ENCODE results near the gene ACAP2. TPM values are rescaled to one million over a fixed set of nuclear protein-coding genes. Genes with fewer than 3 reads are reported as not detected.

ACAP2 gene
- total and polyA plus RNA-seq, 9 donors, result 13.8 to 33.7 (median 18.7) TPM

GRCh38 chr3:195249858-195250464 is 192.9 kb downstream of the ACAP2 start:
- Histone ChIP-seq H3K27ac (ENCODE audit: low read length) (no peak overlapping the region), H3K27me3 (ENCODE audit: control insufficient read depth, insufficient read depth, low read length) (no peaks in the 10 kb centered on the region), H3K36me3 (ENCODE audit: control insufficient read depth, insufficient read depth, low read length) (no peaks in the 10 kb centered on the region), H3K4me3 (ENCODE audit: low read length) (no peak overlapping the region), H3K4me1 (ENCODE audit: control insufficient read depth, insufficient read depth, low read length) (peaks cover 37% of the 10 kb centered on the region), H3K9me3 (replicated peaks; ENCODE audit: control insufficient read depth, low read depth, low read length) (no peaks in the 10 kb centered on the region)
- no peak for DNase-seq
- WGBS (ENCODE audit: insufficient coverage), result 87% methylated on average over 11 of the region's 11 CpGs

- peaks cover 33% of the 10 kb centered on the region for H3K4me1 ChIP-seq (ENCODE audit: control insufficient read depth, insufficient read depth, low read length)
- 94% methylated on average over 17 of the region's 21 CpGs for WGBS (ENCODE audit: insufficient coverage)
- no peaks in the 10 kb centered on the region for H3K9me3 ChIP-seq (replicated peaks; ENCODE audit: control insufficient read depth, low read depth, low read length)
- H3K36me3 ChIP-seq (ENCODE audit: control insufficient read depth, insufficient read depth, low read length), result no peaks in the 10 kb centered on the region
- no peak overlapping the region for H3K27ac ChIP-seq (ENCODE audit: low read length)
- H3K27me3 ChIP-seq (ENCODE audit: control insufficient read depth, insufficient read depth, low read length), result no peaks in the 10 kb centered on the region
- H3K4me3 ChIP-seq (ENCODE audit: low read length), result no peak overlapping the region
- DNase-seq, result no peak
These were observed 193.6 kb downstream of the ACAP2 start for GRCh38 chr3:195249057-195249770.

GRCh38 chr3:195248281-195248680 is 194.5 kb downstream of the ACAP2 start:
- WGBS (ENCODE audit: insufficient coverage), result 100% methylated on average over 2 of the region's 8 CpGs

GRCh38 chr3:195247863-195248189 is 195.0 kb downstream of the ACAP2 start:
- DNase-seq, result no peak
- no CpG with 5 or more reads among the region's 8 CpGs for WGBS (ENCODE audit: insufficient coverage)
- Histone ChIP-seq H3K4me1 (ENCODE audit: control insufficient read depth, insufficient read depth, low read length) (peaks cover 19% of the 10 kb centered on the region), H3K27me3 (ENCODE audit: control insufficient read depth, insufficient read depth, low read length) (no peaks in the 10 kb centered on the region), H3K36me3 (ENCODE audit: control insufficient read depth, insufficient read depth, low read length) (no peaks in the 10 kb centered on the region), H3K27ac (ENCODE audit: low read length) (no peak overlapping the region), H3K9me3 (replicated peaks; ENCODE audit: control insufficient read depth, low read depth, low read length) (no peaks in the 10 kb centered on the region), H3K4me3 (ENCODE audit: low read length) (no peak overlapping the region)

More at GRCh38 chr3:195248281-195248680, 194.5 kb downstream of the ACAP2 start:
- Histone ChIP-seq H3K4me3 (ENCODE audit: low read length) (no peak overlapping the region), H3K27me3 (ENCODE audit: control insufficient read depth, insufficient read depth, low read length) (no peaks in the 10 kb centered on the region), H3K27ac (ENCODE audit: low read length) (no peak overlapping the region), H3K9me3 (replicated peaks; ENCODE audit: control insufficient read depth, low read depth, low read length) (no peaks in the 10 kb centered on the region), H3K36me3 (ENCODE audit: control insufficient read depth, insufficient read depth, low read length) (no peaks in the 10 kb centered on the region), H3K4me1 (ENCODE audit: control insufficient read depth, insufficient read depth, low read length) (peaks cover 24% of the 10 kb centered on the region)
- no peak for DNase-seq

GRCh38 chr3:195247086-195247862 is 195.5 kb downstream of the ACAP2 start:
- no peak overlapping the region for H3K4me3 ChIP-seq (ENCODE audit: low read length)
- H3K4me1 ChIP-seq (ENCODE audit: control insufficient read depth, insufficient read depth, low read length), result peaks cover 17% of the 10 kb centered on the region
- DNase-seq, result no peak
- H3K36me3 ChIP-seq (ENCODE audit: control insufficient read depth, insufficient read depth, low read length), result no peaks in the 10 kb centered on the region
- H3K27ac ChIP-seq (ENCODE audit: low read length), result no peak overlapping the region
- no peaks in the 10 kb centered on the region for H3K27me3 ChIP-seq (ENCODE audit: control insufficient read depth, insufficient read depth, low read length)
- H3K9me3 ChIP-seq (replicated peaks; ENCODE audit: control insufficient read depth, low read depth, low read length), result no peaks in the 10 kb centered on the region
- 82% methylated on average over 19 of the region's 24 CpGs for WGBS (ENCODE audit: insufficient coverage)

GRCh38 chr3:195246581-195246995 is 196.2 kb downstream of the ACAP2 start:
- Histone ChIP-seq H3K4me3 (ENCODE audit: low read length) (no peak overlapping the region), H3K4me1 (ENCODE audit: control insufficient read depth, insufficient read depth, low read length) (peaks cover 17% of the 10 kb centered on the region), H3K27me3 (ENCODE audit: control insufficient read depth, insufficient read depth, low read length) (no peaks in the 10 kb centered on the region), H3K9me3 (replicated peaks; ENCODE audit: control insufficient read depth, low read depth, low read length) (no peaks in the 10 kb centered on the region), H3K36me3 (ENCODE audit: control insufficient read depth, insufficient read depth, low read length) (no peaks in the 10 kb centered on the region), H3K27ac (ENCODE audit: low read length) (no peak overlapping the region)
- DNase-seq, result no peak
- WGBS (ENCODE audit: insufficient coverage), result 49% methylated on average over 8 of the region's 9 CpGs

GRCh38 chr3:195245531-195245951 is 197.3 kb downstream of the ACAP2 start:
- H3K9me3 ChIP-seq (replicated peaks; ENCODE audit: control insufficient read depth, low read depth, low read length), result no peaks in the 10 kb centered on the region
- no peaks in the 10 kb centered on the region for H3K27me3 ChIP-seq (ENCODE audit: control insufficient read depth, insufficient read depth, low read length)
- H3K4me1 ChIP-seq (ENCODE audit: control insufficient read depth, insufficient read depth, low read length), result peaks cover 8% of the 10 kb centered on the region
- no peak overlapping the region for H3K4me3 ChIP-seq (ENCODE audit: low read length)
- H3K36me3 ChIP-seq (ENCODE audit: control insufficient read depth, insufficient read depth, low read length), result no peaks in the 10 kb centered on the region
- WGBS (ENCODE audit: insufficient coverage), result 95% methylated on average over 15 of the region's 16 CpGs
- no peak overlapping the region for H3K27ac ChIP-seq (ENCODE audit: low read length)
- DNase-seq, result no peak

GRCh38 chr3:195241592-195242355 is 201.0 kb downstream of the ACAP2 start:
- H3K36me3 ChIP-seq (ENCODE audit: control insufficient read depth, insufficient read depth, low read length), result peaks cover 5% of the 10 kb centered on the region
- no peak overlapping the region for H3K27ac ChIP-seq (ENCODE audit: low read length)
- H3K4me3 ChIP-seq (ENCODE audit: low read length), result no peak overlapping the region
- WGBS (ENCODE audit: insufficient coverage), result 86% methylated on average over 9 of the region's 12 CpGs
- no peak for DNase-seq
- no peaks in the 10 kb centered on the region for H3K27me3 ChIP-seq (ENCODE audit: control insufficient read depth, insufficient read depth, low read length)
- peaks cover 22% of the 10 kb centered on the region for H3K4me1 ChIP-seq (ENCODE audit: control insufficient read depth, insufficient read depth, low read length)
- H3K9me3 ChIP-seq (replicated peaks; ENCODE audit: control insufficient read depth, low read depth, low read length), result no peaks in the 10 kb centered on the region

- Histone ChIP-seq H3K36me3 (ENCODE audit: control insufficient read depth, insufficient read depth, low read length) (peaks cover 5% of the 10 kb centered on the region), H3K27ac (ENCODE audit: low read length) (no peak overlapping the region), H3K4me1 (ENCODE audit: control insufficient read depth, insufficient read depth, low read length) (peaks cover 18% of the 10 kb centered on the region), H3K4me3 (ENCODE audit: low read length) (no peak overlapping the region), H3K9me3 (replicated peaks; ENCODE audit: control insufficient read depth, low read depth, low read length) (no peaks in the 10 kb centered on the region), H3K27me3 (ENCODE audit: control insufficient read depth, insufficient read depth, low read length) (no peaks in the 10 kb centered on the region)
- peak; percentile 11 for DNase-seq
- 60% methylated on average over 1 of the region's 6 CpGs for WGBS (ENCODE audit: insufficient coverage)
These were observed 201.9 kb downstream of the ACAP2 start for GRCh38 chr3:195240939-195241338.

Measured in muscle of leg (tissue), 11 donors.